Kidney (tissue), 14 donors: ENCODE results near the gene NCKIPSD. TPM values are rescaled to one million over a fixed set of nuclear protein-coding genes. Genes with fewer than 3 reads are reported as not detected.

Source experiments
- DNase-seq, 5 donors: peaks; one replicate each; pipeline ENCODE4 v3.0.0-alpha.2; 2013 to 2020
- FAIRE-seq: peaks from 2 replicates; lab custom pipeline; 2012; peaks lifted over from hg19 to GRCh38; lab: Jason Lieb, UNC
- H3K27ac ChIP-seq, 2 donors: one replicate each; pipeline ENCODE4 v1.7.0; 2013; ENCODE audit warnings: low read depth in 2 of 2, low read length in 2 of 2, inconsistent platforms in 1 of 2
- H3K27me3 ChIP-seq: one replicate; pipeline ENCODE4 v1.7.1; 2013; ENCODE audit warnings: low read length, inconsistent platforms; ENCODE audit not compliant: control insufficient read depth, insufficient read depth
- H3K36me3 ChIP-seq, 3 donors: one replicate each; pipeline versions ENCODE4 v1.7.0 to v1.7.1; 2013; ENCODE audit warnings: low read length in 3 of 3, control low read depth in 1 of 3, inconsistent platforms in 1 of 3; ENCODE audit not compliant: insufficient read depth in 3 of 3, control insufficient read depth in 2 of 3
- H3K4me1 ChIP-seq, 3 donors: one replicate each; pipeline versions ENCODE4 v1.7.0 to v1.7.1; 2013; ENCODE audit warnings: low read length in 3 of 3, inconsistent platforms in 1 of 3, low read depth in 1 of 3; ENCODE audit not compliant: control insufficient read depth in 2 of 3, insufficient read depth in 2 of 3
- H3K4me3 ChIP-seq, 3 donors: one replicate each; pipeline versions ENCODE4 v1.7.0 to v1.8.1; 2013; ENCODE audit warnings: low read length in 3 of 3, control low read depth in 1 of 3, inconsistent platforms in 1 of 3
- H3K9ac ChIP-seq, 3 donors: one replicate each; pipeline versions ENCODE4 v1.7.0 to v1.7.1; 2013; ENCODE audit warnings: low read length in 3 of 3, control low read depth in 1 of 3, inconsistent platforms in 1 of 3
- H3K9me3 ChIP-seq, 3 donors: one replicate each; pipeline versions ENCODE4 v1.7.0 to v1.7.1; 2013; ENCODE audit warnings: low read length in 3 of 3, control low read depth in 1 of 3, inconsistent platforms in 1 of 3; ENCODE audit not compliant: control insufficient read depth in 2 of 3, insufficient read depth in 1 of 3
- CTCF ChIP-seq: IDR thresholded peaks from 3 replicates; pipeline ENCODE4 v1.5.1; 2012; ENCODE audit warnings: mild to moderate bottlenecking, moderate library complexity, borderline replicate concordance; ENCODE audit not compliant: insufficient read depth; ENCODE audit errors: extremely low read depth
- intact Hi-C: fragments of 100-400 bp; cut with DNase I; formaldehyde crosslinking; loops from one replicate; pipeline ENCODE4 v1.11.1; 2022
- polyA plus RNA-seq: library from polyadenylated mRNA; stranded (reverse); fragments of 350-450 nt; fragmentation: Illumina TruSeq; extraction: RNeasy Lipid Tissue Mini Kit (QIAGEN cat#74804); gene quantifications from one replicate; pipeline ENCODE4 v1.2.3, GENCODE V29; 2014; ENCODE audit warnings: low read depth, low replicate concordance; ENCODE audit not compliant: insufficient read depth
- total RNA-seq: library from RNA; stranded (reverse); fragmentation: NEBNext Ultra II Directional; extraction: Animal tissue kit (Norgen Biotek cat#: 25700); gene quantifications from one replicate; pipeline ENCODE4 v1.2.1, GENCODE V29; 2021
- donor health status: control.
- donor health status: control.
- donor health status: control.
- donor health status: control.
- donor health status: control.
- donor health status: DM: yes; HTN: yes; CAD: no.
- donor health status: Normal renal cell carcinoma (clear cell type).

The NCKIPSD gene
- total and polyA plus RNA-seq, 2 donors from 2014 or later = 24.0 to 31.2 TPM

- Histone ChIP-seq H3K27ac (peak within 1 kb of the TSS; percentile 44 to 83), H3K36me3 (peaks cover 0 to 4% (median 0%) of the 10 kb centered on the region in 3 donors), H3K9me3 (no peaks in the 10 kb centered on the region), H3K9ac (peak within 1 kb of the TSS; percentile 87 to 96 (median 92)), H3K27me3 (no peaks in the 10 kb centered on the region), H3K4me1 (peaks cover 0 to 11% (median 6%) of the 10 kb centered on the region in 3 donors), H3K4me3 (peak within 1 kb of the TSS; percentile 88 to 96 (median 96))
- TF ChIP-seq CTCF = no peak
- DNase-seq (peak; percentile 99 to 100 (median 99)), FAIRE-seq (peak; percentile 91)
- intact Hi-C loops = no loop called here
Measured at GRCh38 chr3:48716982-48717746, 31.4 kb upstream of the NCKIPSD start, which contains the start of gene IP6K2. Gene IP6K2, minus strand, starts transcription at chr3:48717221. Its CDS starts 21,930 bp downstream, at chr3:48695291.

- FAIRE-seq (no peak), DNase-seq (peak in 4 of 5 donors; percentile 51 to 76 (median 70))
- H3K9ac ChIP-seq = peak overlapping the region; percentile 87 to 96 (median 92)
- H3K36me3 ChIP-seq = peaks cover 0 to 4% (median under 1%) of the 10 kb centered on the region in 3 donors
- peak overlapping the region; percentile 88 to 96 (median 96) for H3K4me3 ChIP-seq
- H3K27me3 ChIP-seq = no peaks in the 10 kb centered on the region
- intact Hi-C loops = no loop called here
- peaks cover 0 to 14% (median 6%) of the 10 kb centered on the region in 3 donors for H3K4me1 ChIP-seq
- H3K27ac ChIP-seq = peak overlapping the region; percentile 35 to 83
- no peaks in the 10 kb centered on the region for H3K9me3 ChIP-seq
- TF ChIP-seq CTCF = no peak
Measured at GRCh38 chr3:48716508-48716981, 30.8 kb upstream of the NCKIPSD start.

- peaks cover 4 to 7% (median 4%) of the 10 kb centered on the region in 3 donors for H3K36me3 ChIP-seq
- FAIRE-seq (no peak), DNase-seq (peak in 3 of 5 donors; percentile 30 to 70 (median 66))
- no peak for TF ChIP-seq CTCF
- intact Hi-C loops = no loop called here
- peak overlapping the region in 1 of 3 donors; percentile 96 for H3K9ac ChIP-seq
- no peaks in the 10 kb centered on the region for H3K27me3 ChIP-seq
- no peak overlapping the region for H3K27ac ChIP-seq
- H3K4me1 ChIP-seq = peaks cover 0 to 14% (median 6%) of the 10 kb centered on the region in 3 donors
- no peaks in the 10 kb centered on the region for H3K9me3 ChIP-seq
- peak overlapping the region in 2 of 3 donors; percentile 88 to 96 for H3K4me3 ChIP-seq
Measured at GRCh38 chr3:48715174-48715800, 29.6 kb upstream of the NCKIPSD start.
